8988T (cell line): ENCODE results near the gene KIAA1217.

ENCODE experiments used
- DNase-seq: peaks from one replicate; pipeline ENCODE4 v3.0.0; 2011

The KIAA1217 gene

GRCh38 chr10:24569828-24570657, 361.1 kb downstream of the KIAA1217 start:
- DNase-seq, result no peak

- no peak for DNase-seq
Observed at GRCh38 chr10:24570658-24571426, 361.9 kb downstream of the KIAA1217 start.

GRCh38 chr10:24571870-24572450, 363.0 kb downstream of the KIAA1217 start:
- no peak for DNase-seq

GRCh38 chr10:24574161-24574560, 365.2 kb downstream of the KIAA1217 start:
- no peak for DNase-seq

GRCh38 chr10:24574578-24575155, 365.7 kb downstream of the KIAA1217 start:
- DNase-seq, result no peak

GRCh38 chr10:24575481-24576002, 366.6 kb downstream of the KIAA1217 start:
- DNase-seq, result no peak

GRCh38 chr10:24579448-24579847, 370.5 kb downstream of the KIAA1217 start:
- DNase-seq, result no peak

- DNase-seq, result no peak
Observed at GRCh38 chr10:24579906-24580305, 371.0 kb downstream of the KIAA1217 start.

GRCh38 chr10:24589265-24589664, 380.3 kb downstream of the KIAA1217 start:
- no peak for DNase-seq

GRCh38 chr10:24590697-24591457, 381.9 kb downstream of the KIAA1217 start:
- no peak for DNase-seq

- no peak for DNase-seq
Observed at GRCh38 chr10:24596217-24596930, 387.4 kb downstream of the KIAA1217 start.

GRCh38 chr10:24597426-24597825, 388.5 kb downstream of the KIAA1217 start:
- no peak for DNase-seq
